CD4-positive, alpha-beta memory T cell (primary cell): ENCODE measurements around the gene LINGO4. TPM values are rescaled to one million over a fixed set of nuclear protein-coding genes. Genes with fewer than 3 reads are reported as not detected.

ENCODE experiments used
- CTCF ChIA-PET: fragments of 350-600 bp; sonication (Branson Sonifier 250); formaldehyde crosslinking; loops from one replicate; lab custom pipeline; 2021; ENCODE audit warnings: inconsistent platforms; ENCODE audit not compliant: partially characterized antibody; lab: Charles Lee
- POLR2A ChIA-PET: fragments of 350-600 bp; sonication (Branson Sonifier 250); formaldehyde crosslinking; loops from one replicate; lab custom pipeline; 2021; ENCODE audit not compliant: partially characterized antibody; lab: Charles Lee
- DNase-seq, 5 donors: peaks; one replicate each; pipeline versions ENCODE4 v3.0.0 to v3.0.0-alpha.2; 2020 to 2022; ENCODE audit warnings: mixed read lengths in 1 of 5
- H3K27ac ChIP-seq: one replicate; pipeline ENCODE4 v1.7.0; 2013; ENCODE audit warnings: low read depth, low read length
- H3K27me3 ChIP-seq: 2 replicates; pipeline ENCODE4 v1.7.0; 2013; ENCODE audit warnings: mild to moderate bottlenecking, low read length, moderate library complexity; ENCODE audit not compliant: insufficient read depth
- H3K36me3 ChIP-seq: 2 replicates; pipeline ENCODE4 v1.7.0; 2013; ENCODE audit warnings: mild to moderate bottlenecking, low read length, moderate library complexity; ENCODE audit not compliant: insufficient read depth
- H3K4me1 ChIP-seq: 2 replicates; pipeline ENCODE4 v1.7.0; 2013; ENCODE audit warnings: mild to moderate bottlenecking, low read length, moderate library complexity; ENCODE audit not compliant: insufficient read depth
- H3K4me3 ChIP-seq, 2 donors: one replicate each; pipeline ENCODE4 v1.7.0; 2013; ENCODE audit warnings: low read length in 2 of 2, mild to moderate bottlenecking in 1 of 2
- H3K9me3 ChIP-seq, 2 donors: one replicate each; pipeline ENCODE4 v1.7.0; 2013; ENCODE audit warnings: low read length in 2 of 2, control low read depth in 1 of 2; ENCODE audit not compliant: control insufficient read depth in 1 of 2
- H3K27ac Mint-ChIP-seq, 7 donors: one replicate each; pipeline ENCODE4 v1.8.0; 2020 to 2021; ENCODE audit warnings: mixed read lengths in 7 of 7, mild to moderate bottlenecking in 6 of 7, inconsistent platforms in 3 of 7, moderate library complexity in 3 of 7
- H3K27me3 Mint-ChIP-seq, 2 donors: one replicate each; pipeline ENCODE4 v1.8.0; 2020 to 2021; ENCODE audit warnings: mixed read lengths in 2 of 2
- H3K36me3 Mint-ChIP-seq, 2 donors: one replicate each; pipeline ENCODE4 v1.8.0; 2020 to 2021; ENCODE audit warnings: mixed read lengths in 2 of 2, inconsistent platforms in 1 of 2, mild to moderate bottlenecking in 1 of 2
- H3K4me1 Mint-ChIP-seq, 4 donors: one replicate each; pipeline ENCODE4 v1.8.0; 2020 to 2021; ENCODE audit warnings: mixed read lengths in 4 of 4, mild to moderate bottlenecking in 1 of 4
- H3K4me3 Mint-ChIP-seq, 8 donors: one replicate each; pipeline ENCODE4 v1.8.0; 2020 to 2021; ENCODE audit warnings: mixed read lengths in 8 of 8, mild to moderate bottlenecking in 7 of 8, moderate library complexity in 6 of 8, inconsistent platforms in 3 of 8
- H3K9me3 Mint-ChIP-seq, 8 donors: one replicate each; pipeline ENCODE4 v1.8.0; 2020 to 2021; ENCODE audit warnings: mixed read lengths in 8 of 8, mild to moderate bottlenecking in 5 of 8, inconsistent platforms in 3 of 8, moderate library complexity in 1 of 8
- intact Hi-C: fragments of 100-400 bp; cut with micrococcal nuclease; formaldehyde crosslinking; loops from one replicate; pipeline ENCODE4 v1.15.1; 2023
- polyA plus RNA-seq, 2 donors: library from polyadenylated mRNA; unstranded; fragments of 300-500 nt; fragmentation: Illumina TruSeq; gene quantifications; one replicate each; pipeline ENCODE4 v1.2.3, GENCODE V29; 2021
- total RNA-seq, 2 experiments: library from RNA; stranded (reverse); gene quantifications; one replicate each; pipeline ENCODE4 v1.2.3, GENCODE V29; 2021

Gene LINGO4
- total and polyA plus RNA-seq, 4 experiments from 2014 or later, result 0.20 to 0.52 (median 0.36) TPM; not detected in 1

DNA sequence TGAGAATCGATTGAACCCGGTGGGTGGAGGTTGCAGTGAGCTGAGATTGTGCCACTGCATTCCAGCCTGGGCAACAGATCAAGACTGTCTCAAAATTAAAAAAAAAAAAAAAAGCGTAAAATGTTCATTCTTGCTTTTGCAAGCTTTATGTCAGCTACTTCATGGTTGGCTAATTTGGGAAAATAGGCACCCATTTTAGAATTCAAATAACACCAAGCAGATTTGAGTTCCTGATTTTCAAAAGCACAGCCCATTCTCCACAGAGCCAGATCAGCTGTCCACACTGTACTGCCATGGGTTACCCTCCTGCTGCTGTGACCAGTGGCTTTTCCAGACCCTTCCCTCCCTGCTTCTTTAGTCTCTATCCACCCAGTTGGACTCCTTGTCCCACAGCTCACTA lies 43.9 kb upstream of the LINGO4 start:
- DNase-seq, result no peak
- H3K4me3 ChIP-seq, result no peak overlapping the region
- Mint-ChIP-seq H3K4me1 (peaks cover 8 to 26% (median 19%) of the 10 kb centered on the region in 4 donors), H3K36me3 (peaks cover 22% of the 10 kb centered on the region in 2 donors), H3K4me3 (no peak overlapping the region), H3K27ac (peak overlapping the region in 4 of 7 donors; percentile 4 to 79 (median 64)), H3K9me3 (no peaks in the 10 kb centered on the region), H3K27me3 (no peaks in the 10 kb centered on the region)
- no peak overlapping the region for H3K27ac ChIP-seq
- no peaks in the 10 kb centered on the region for H3K36me3 ChIP-seq
- CTCF ChIA-PET, result interaction anchor here (1.6 to 1.7 kb wide), 2 partner anchors 9 to 13 kb away, joined by 5 to 6 read pairs; partner anchors contain the start of gene C2CD4D
- H3K27me3 ChIP-seq, result no peaks in the 10 kb centered on the region
- intact Hi-C loops, result no loop called here
- H3K4me1 ChIP-seq, result peaks cover 4% of the 10 kb centered on the region
- POLR2A ChIA-PET, result interaction anchor here (1.5 to 1.9 kb wide), 2 partner anchors 9 to 11 kb away, joined by 3 to 10 read pairs; partner anchors contain the start of gene C2CD4D
- H3K9me3 ChIP-seq, result no peaks in the 10 kb centered on the region

DNA sequence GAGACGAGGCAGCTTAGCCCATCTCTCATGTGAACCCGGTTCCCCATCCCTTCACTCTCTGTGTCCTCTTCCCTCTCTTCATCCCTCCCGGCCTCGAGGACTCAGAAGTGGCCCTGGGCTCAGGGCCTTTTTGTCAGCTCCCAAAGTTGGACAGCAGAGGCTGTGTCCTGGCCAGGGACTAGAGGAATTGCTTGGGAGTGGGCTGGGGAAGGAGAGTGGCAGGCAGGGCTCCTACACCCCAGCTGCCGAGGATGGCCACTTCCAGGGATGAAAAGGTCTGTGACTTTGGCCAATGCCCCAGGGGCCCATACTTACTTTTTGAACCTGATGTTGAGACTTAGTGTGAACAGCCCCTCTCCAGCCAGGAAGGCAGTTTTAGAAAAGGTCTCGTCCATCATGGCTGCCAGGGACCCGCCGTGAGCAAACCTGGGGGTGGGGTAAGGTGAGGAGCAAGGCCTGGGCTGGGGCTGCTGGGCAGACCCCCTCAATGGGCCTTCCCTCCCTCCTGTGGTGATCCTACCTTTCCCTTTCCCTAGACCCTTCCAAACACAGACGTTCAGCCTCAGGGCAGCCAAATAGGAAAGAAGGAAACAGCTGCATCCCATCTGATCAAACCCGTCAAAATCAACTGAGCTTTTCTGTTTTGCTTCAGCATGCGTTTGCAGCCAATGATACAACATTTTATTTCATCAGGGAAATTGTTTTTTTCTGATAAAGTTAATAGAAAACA lies 42.8 kb upstream of the LINGO4 start:
- no peaks in the 10 kb centered on the region for H3K9me3 ChIP-seq
- Mint-ChIP-seq H3K36me3 (peaks cover 22% of the 10 kb centered on the region in 2 donors), H3K4me1 (peaks cover 8 to 26% (median 19%) of the 10 kb centered on the region in 4 donors), H3K27me3 (no peaks in the 10 kb centered on the region), H3K27ac (peak overlapping the region in 2 of 7 donors; percentile 40 to 76), H3K4me3 (no peak overlapping the region), H3K9me3 (no peaks in the 10 kb centered on the region)
- intact Hi-C loops, result no loop called here
- ChIA-PET POLR2A (interaction anchor here (1.1 to 1.9 kb wide), 3 partner anchors 8 to 10 kb away, joined by 3 to 10 read pairs (median 5); partner anchors contain the start of gene C2CD4D), CTCF (interaction anchor here (1.6 to 1.7 kb wide), 2 partner anchors 8 to 12 kb away, joined by 5 to 6 read pairs; partner anchors contain the start of gene C2CD4D)
- no peak overlapping the region for H3K27ac ChIP-seq
- H3K36me3 ChIP-seq, result no peaks in the 10 kb centered on the region
- no peaks in the 10 kb centered on the region for H3K27me3 ChIP-seq
- no peak overlapping the region for H3K4me3 ChIP-seq
- peaks cover 4% of the 10 kb centered on the region for H3K4me1 ChIP-seq
- no peak for DNase-seq

DNA sequence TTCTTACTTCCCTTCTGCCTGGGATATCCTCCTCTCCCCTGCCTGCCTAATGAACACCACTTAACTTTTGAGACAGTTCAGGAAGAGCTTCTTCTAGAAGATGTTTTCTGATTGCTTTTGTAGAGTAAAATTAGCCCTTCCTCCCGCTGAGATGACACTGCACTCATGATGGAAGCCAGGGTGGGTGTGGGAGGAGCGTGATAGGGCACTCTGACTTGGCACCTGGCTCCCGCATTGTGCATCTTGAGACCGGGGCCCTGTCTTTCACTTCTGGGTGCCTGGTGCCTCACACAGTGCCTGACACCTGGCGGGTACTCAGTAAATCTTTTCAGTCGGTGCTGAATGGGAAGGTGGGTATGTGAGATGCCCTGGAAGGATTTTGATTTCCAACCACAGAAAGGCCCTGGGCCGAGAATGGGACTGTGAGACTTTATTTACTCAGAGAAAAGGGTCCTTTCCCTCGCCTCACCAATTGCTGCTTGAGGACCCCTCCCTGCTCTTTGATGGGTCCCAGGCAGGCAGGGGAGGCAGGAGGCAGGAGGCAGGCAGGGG lies 41.5 kb upstream of the LINGO4 start:
- CTCF ChIA-PET, result interaction anchor here (1.0 to 1.6 kb wide), 4 partner anchors 10 to 251 kb away, joined by 3 to 10 read pairs (median 4); no protein-coding TSS in a partner anchor
- POLR2A ChIA-PET, result interaction anchor here (1.1 kb wide), 1 partner anchor 8 kb away, joined by 5 read pairs; no protein-coding TSS in a partner anchor
- DNase-seq, result no peak
- Mint-ChIP-seq H3K9me3 (no peaks in the 10 kb centered on the region), H3K36me3 (peaks cover 22% of the 10 kb centered on the region in 2 donors), H3K27ac (peak overlapping the region in 6 of 7 donors; percentile 19 to 68 (median 44)), H3K27me3 (no peaks in the 10 kb centered on the region), H3K4me1 (peaks cover 8 to 31% (median 22%) of the 10 kb centered on the region in 4 donors), H3K4me3 (peak overlapping the region in 2 of 8 donors; percentile 0 to 32)
- no peaks in the 10 kb centered on the region for H3K36me3 ChIP-seq
- H3K4me3 ChIP-seq, result no peak overlapping the region
- no peaks in the 10 kb centered on the region for H3K27me3 ChIP-seq
- intact Hi-C loops, result no loop called here
- H3K9me3 ChIP-seq, result no peaks in the 10 kb centered on the region
- peaks cover 4% of the 10 kb centered on the region for H3K4me1 ChIP-seq
- H3K27ac ChIP-seq, result no peak overlapping the region

DNA sequence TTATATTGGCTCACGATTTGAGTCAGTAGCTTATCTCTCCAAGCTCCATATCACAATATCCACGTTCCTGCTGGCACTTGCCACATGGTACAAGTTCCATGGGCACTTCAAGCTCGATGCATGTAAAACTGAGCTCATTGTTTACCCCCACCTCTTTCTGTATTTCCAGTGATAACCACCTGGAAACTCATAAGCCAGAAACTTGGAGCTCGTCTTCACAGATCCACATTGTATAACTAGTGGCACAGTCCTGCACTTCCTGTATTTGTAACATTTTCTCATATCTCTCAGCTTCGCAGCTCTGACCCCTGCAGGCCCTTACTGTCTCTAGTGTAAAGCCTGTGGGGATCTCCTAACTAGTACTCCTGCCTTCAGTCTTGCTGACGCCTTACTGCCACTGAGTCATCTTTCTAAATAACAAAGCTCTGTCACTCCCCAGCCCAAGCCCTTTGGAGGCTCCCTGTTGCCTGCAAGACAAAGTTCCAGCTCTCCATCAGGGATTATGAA lies 40.9 kb upstream of the LINGO4 start:
- Mint-ChIP-seq H3K36me3 (peaks cover 17 to 22% of the 10 kb centered on the region in 2 donors), H3K27me3 (no peaks in the 10 kb centered on the region), H3K4me1 (peaks cover 8 to 37% (median 23%) of the 10 kb centered on the region in 4 donors), H3K4me3 (no peak overlapping the region), H3K27ac (peak overlapping the region; percentile 19 to 90 (median 44)), H3K9me3 (no peaks in the 10 kb centered on the region)
- ChIA-PET POLR2A (no interaction called here), CTCF (interaction anchor here (1.0 to 1.6 kb wide), 4 partner anchors 10 to 250 kb away, joined by 3 to 10 read pairs (median 4); no protein-coding TSS in a partner anchor)
- intact Hi-C loops, result no loop called here
- Histone ChIP-seq H3K36me3 (no peaks in the 10 kb centered on the region), H3K27ac (no peak overlapping the region), H3K9me3 (no peaks in the 10 kb centered on the region), H3K4me1 (peaks cover 4% of the 10 kb centered on the region), H3K27me3 (no peaks in the 10 kb centered on the region), H3K4me3 (no peak overlapping the region)
- DNase-seq, result no peak

DNA sequence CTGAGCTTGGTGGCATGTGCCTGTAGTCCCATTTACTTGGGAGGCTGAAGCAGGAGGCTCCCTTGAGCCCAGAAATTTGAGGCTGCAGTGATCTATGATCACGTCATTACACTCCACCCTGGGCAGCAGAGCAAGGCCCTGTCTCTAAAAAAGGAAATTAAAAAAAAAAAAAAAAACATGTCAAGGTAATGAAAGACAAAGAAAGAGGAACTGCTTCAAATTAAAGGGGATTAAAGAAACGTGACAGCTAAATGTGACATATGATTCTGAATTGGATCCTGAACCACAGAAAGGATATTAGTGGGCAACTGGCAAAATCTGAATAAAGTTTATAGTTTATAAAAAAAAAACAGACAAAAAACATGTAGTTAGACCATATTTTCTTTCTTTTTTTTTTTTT lies 38.2 kb upstream of the LINGO4 start:
- H3K27me3 ChIP-seq, result no peaks in the 10 kb centered on the region
- no peaks in the 10 kb centered on the region for H3K9me3 ChIP-seq
- H3K4me1 Mint-ChIP-seq, result peaks cover 16 to 49% (median 38%) of the 10 kb centered on the region in 4 donors
- H3K27ac Mint-ChIP-seq, result peak overlapping the region in 1 of 7 donors; percentile 57
- intact Hi-C loops, result no loop called here
- peaks cover 25% of the 10 kb centered on the region for H3K4me1 ChIP-seq
- no peaks in the 10 kb centered on the region for H3K9me3 Mint-ChIP-seq
- no peak overlapping the region for H3K4me3 ChIP-seq
- H3K27me3 Mint-ChIP-seq, result no peaks in the 10 kb centered on the region
- peaks cover 14 to 22% of the 10 kb centered on the region in 2 donors for H3K36me3 Mint-ChIP-seq
- no peak overlapping the region for H3K27ac ChIP-seq
- no peak overlapping the region for H3K4me3 Mint-ChIP-seq
- ChIA-PET CTCF (interaction anchor here (0.7 to 1.1 kb wide), 2 partner anchors 109 to 159 kb away, joined by 3 to 6 read pairs; no protein-coding TSS in a partner anchor), POLR2A (no interaction called here)
- H3K36me3 ChIP-seq, result no peaks in the 10 kb centered on the region
- DNase-seq, result no peak

DNA sequence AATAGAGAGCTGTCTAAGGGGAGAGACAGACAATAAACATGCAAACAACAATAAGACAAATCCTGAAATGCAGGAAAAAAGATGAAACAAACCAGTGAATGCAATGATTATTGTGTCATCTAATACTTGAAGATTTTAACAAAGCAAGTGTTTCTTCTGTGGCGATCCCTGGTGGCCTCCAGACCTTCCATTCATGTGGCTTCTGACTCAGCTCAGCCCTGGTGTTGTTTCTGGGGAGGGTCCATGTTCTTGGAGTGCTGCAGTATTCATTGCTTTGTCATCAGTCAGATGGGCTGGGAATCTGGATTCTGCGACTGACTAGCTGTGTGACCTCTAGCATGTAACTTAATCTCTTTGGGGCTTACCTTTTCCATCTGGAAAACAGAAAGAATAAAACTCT lies 35.9 kb upstream of the LINGO4 start:
- Histone ChIP-seq H3K4me1 (peaks cover 40% of the 10 kb centered on the region), H3K4me3 (no peak overlapping the region), H3K9me3 (no peaks in the 10 kb centered on the region), H3K36me3 (no peaks in the 10 kb centered on the region), H3K27ac (no peak overlapping the region), H3K27me3 (no peaks in the 10 kb centered on the region)
- DNase-seq, result no peak
- intact Hi-C loops, result no loop called here
- Mint-ChIP-seq H3K4me3 (peak overlapping the region in 3 of 8 donors; percentile 84 to 93 (median 90)), H3K4me1 (peaks cover 25 to 55% (median 47%) of the 10 kb centered on the region in 4 donors), H3K27me3 (no peaks in the 10 kb centered on the region), H3K9me3 (peaks cover 0 to 3% (median 0%) of the 10 kb centered on the region in 8 donors), H3K36me3 (peaks cover 14 to 18% of the 10 kb centered on the region in 2 donors), H3K27ac (peak overlapping the region; percentile 82 to 98 (median 94))
- CTCF ChIA-PET, result interaction anchor here (0.8 to 2.0 kb wide), 6 partner anchors 11 to 161 kb away, joined by 3 to 9 read pairs (median 5); no protein-coding TSS in a partner anchor
- POLR2A ChIA-PET, result interaction anchor here (0.8 to 7.5 kb wide), 7 partner anchors 12 to 78 kb away, joined by 3 to 127 read pairs (median 8); partner anchors contain the start of genes MRPL9, RORC and THEM4
